Measurements from ENCODE around the gene ACAN. TPM values are rescaled to one million over a fixed set of nuclear protein-coding genes. Genes with fewer than 3 reads are reported as not detected.

The ACAN gene
- total and polyA plus RNA-seq, 9 of the 15 experiments (the other 6 are each of a cell fraction or from before 2014, with no cell fraction given), result not detected

DNA sequence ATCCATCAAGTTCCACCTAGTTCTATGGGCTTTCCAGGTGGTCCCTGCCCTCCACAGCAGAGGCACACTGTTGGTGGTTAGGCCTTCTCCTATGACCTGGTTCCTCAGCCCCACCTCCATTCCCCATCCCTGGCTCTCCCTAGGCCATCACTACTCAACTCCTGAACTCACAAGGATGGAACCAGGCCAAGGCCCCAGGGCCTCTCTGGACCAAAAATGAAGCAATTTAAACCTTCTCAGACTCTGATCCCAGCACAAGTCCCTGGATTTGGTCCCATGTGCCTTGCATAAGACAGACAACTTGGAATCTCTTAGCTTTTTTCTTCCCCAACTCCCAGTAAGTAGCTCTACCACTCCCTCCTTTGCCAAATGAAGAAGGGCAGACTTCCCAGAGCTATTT lies 14.4 kb upstream of the ACAN start (continued):
- TF ChIP-seq, protein P1, sequence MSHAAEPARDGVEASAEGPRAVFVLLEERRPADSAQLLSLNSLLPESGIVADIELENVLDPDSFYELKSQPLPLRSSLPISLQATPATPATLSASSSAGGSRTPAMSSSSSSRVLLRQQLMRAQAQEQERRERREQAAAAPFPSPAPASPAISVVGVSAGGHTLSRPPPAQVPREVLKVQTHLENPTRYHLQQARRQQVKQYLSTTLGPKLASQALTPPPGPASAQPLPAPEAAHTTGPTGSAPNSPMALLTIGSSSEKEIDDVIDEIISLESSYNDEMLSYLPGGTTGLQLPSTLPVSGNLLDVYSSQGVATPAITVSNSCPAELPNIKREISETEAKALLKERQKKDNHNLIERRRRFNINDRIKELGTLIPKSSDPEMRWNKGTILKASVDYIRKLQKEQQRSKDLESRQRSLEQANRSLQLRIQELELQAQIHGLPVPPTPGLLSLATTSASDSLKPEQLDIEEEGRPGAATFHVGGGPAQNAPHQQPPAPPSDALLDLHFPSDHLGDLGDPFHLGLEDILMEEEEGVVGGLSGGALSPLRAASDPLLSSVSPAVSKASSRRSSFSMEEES (CRISPR knock-in tag; IDR thresholded peaks at IDR 0.05), result no peak
- no peak for TF ChIP-seq ATF1 (CRISPR knock-in tag; IDR thresholded peaks at IDR 0.05)
- TF ChIP-seq ATF1 (tag; IDR thresholded peaks at IDR 0.05), result no peak
- TF ChIP-seq GABPB1 (CRISPR knock-in tag; IDR thresholded peaks at IDR 0.05), result no peak
- TF ChIP-seq ZNF696 (CRISPR knock-in tag; conservative IDR thresholded peaks at IDR 0.05), result no peak
- no peak for TF ChIP-seq TBL1XR1 (IDR thresholded peaks at IDR 0.05; ENCODE audit: low read length in 2 of 2)
- no peak for TF ChIP-seq XRCC4 (IDR thresholded peaks at IDR 0.05; ENCODE audit: extremely low read depth, insufficient read depth, insufficient read length)
- no peak for TF ChIP-seq PTTG1 (tag; IDR thresholded peaks at IDR 0.05; ENCODE audit: low read depth)
- no peak for TF ChIP-seq SOX6 (IDR thresholded peaks at IDR 0.05)
- no peak for TF ChIP-seq BRCA1 (IDR thresholded peaks at IDR 0.05)
- TF ChIP-seq BRCA1 (CRISPR knock-in tag; IDR thresholded peaks at IDR 0.05), result no peak
- TF ChIP-seq ZNF24 (IDR thresholded peaks at IDR 0.05), result no peak
- no peak for TF ChIP-seq GTF2E2 (tag; IDR thresholded peaks at IDR 0.05)
- TF ChIP-seq TRIM28 (IDR thresholded peaks at IDR 0.05), result no peak
- TF ChIP-seq ZNF766 (CRISPR knock-in tag; conservative IDR thresholded peaks at IDR 0.05), result no peak

Measured in K562 (cell line).